RWPE1 (cell line): ENCODE results near the gene PTBP3.

ENCODE experiments used
- CTCF ChIA-PET: fragments of 350-600 bp; sonication (Branson Sonifier 250); formaldehyde crosslinking; extraction: SDS; loops from one replicate; lab custom pipeline; 2021; lab: Yijun Ruan, JAX
- POLR2A ChIA-PET: fragments of 400-600 bp; formaldehyde crosslinking; extraction: SDS; loops from one replicate; lab custom pipeline; 2020; ENCODE audit warnings: antibody characterized with exemption; ENCODE audit not compliant: low non-redundant PET; lab: Yijun Ruan, JAX
- DNase-seq: peaks from one replicate; pipeline ENCODE4 v3.0.0; 2012; ENCODE audit warnings: low spot score
- H3K27ac ChIP-seq: fragments of 450-650 bp; 2 replicates; pipeline ENCODE4 v1.5.1; 2017
- TF ChIP-seq, protein P1 (sequence below): fragments of 450-650 bp; conservative IDR thresholded peaks from 2 replicates; pipeline ENCODE4 v1.5.1; 2017; ENCODE audit warnings: low read depth, mild to moderate bottlenecking

Gene PTBP3

DNA sequence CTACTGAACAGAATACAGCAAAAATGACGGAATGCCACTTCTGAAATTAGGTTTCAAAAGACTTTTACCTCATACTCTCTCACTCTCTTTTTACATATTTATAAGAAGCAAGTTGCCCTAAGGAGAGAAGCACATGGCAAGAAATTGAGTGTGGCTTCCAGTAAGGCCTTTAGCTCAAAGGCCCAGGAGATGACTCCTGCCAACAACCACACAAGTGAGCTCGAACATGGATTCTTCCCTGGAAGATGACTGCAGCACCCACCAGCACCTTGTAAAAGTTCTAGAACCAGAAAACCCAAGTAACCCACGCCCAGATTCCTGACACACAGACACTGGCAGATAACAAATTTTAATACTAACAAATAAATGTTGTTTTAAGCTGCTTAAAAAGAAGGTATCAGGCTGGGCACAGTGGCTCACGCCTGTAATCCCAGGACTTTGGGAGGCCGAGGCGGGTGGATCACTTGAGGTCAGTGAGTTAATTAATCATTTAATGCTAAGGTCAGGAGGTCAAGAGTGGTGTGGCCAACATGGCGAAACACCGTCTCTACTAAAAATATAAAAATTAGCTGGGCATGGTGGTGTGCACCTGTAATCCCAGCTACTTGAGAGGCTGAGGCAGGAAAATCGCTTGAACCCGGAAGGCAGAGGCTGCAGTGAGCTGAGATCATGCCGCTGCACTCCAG lies 17.0 kb downstream of the PTBP3 start:
- DNase-seq: no peak
- ChIA-PET CTCF (no interaction called here), POLR2A (no interaction called here)
- TF ChIP-seq, protein P1, sequence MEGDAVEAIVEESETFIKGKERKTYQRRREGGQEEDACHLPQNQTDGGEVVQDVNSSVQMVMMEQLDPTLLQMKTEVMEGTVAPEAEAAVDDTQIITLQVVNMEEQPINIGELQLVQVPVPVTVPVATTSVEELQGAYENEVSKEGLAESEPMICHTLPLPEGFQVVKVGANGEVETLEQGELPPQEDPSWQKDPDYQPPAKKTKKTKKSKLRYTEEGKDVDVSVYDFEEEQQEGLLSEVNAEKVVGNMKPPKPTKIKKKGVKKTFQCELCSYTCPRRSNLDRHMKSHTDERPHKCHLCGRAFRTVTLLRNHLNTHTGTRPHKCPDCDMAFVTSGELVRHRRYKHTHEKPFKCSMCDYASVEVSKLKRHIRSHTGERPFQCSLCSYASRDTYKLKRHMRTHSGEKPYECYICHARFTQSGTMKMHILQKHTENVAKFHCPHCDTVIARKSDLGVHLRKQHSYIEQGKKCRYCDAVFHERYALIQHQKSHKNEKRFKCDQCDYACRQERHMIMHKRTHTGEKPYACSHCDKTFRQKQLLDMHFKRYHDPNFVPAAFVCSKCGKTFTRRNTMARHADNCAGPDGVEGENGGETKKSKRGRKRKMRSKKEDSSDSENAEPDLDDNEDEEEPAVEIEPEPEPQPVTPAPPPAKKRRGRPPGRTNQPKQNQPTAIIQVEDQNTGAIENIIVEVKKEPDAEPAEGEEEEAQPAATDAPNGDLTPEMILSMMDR: no peak
- no peak overlapping the region for H3K27ac ChIP-seq

DNA sequence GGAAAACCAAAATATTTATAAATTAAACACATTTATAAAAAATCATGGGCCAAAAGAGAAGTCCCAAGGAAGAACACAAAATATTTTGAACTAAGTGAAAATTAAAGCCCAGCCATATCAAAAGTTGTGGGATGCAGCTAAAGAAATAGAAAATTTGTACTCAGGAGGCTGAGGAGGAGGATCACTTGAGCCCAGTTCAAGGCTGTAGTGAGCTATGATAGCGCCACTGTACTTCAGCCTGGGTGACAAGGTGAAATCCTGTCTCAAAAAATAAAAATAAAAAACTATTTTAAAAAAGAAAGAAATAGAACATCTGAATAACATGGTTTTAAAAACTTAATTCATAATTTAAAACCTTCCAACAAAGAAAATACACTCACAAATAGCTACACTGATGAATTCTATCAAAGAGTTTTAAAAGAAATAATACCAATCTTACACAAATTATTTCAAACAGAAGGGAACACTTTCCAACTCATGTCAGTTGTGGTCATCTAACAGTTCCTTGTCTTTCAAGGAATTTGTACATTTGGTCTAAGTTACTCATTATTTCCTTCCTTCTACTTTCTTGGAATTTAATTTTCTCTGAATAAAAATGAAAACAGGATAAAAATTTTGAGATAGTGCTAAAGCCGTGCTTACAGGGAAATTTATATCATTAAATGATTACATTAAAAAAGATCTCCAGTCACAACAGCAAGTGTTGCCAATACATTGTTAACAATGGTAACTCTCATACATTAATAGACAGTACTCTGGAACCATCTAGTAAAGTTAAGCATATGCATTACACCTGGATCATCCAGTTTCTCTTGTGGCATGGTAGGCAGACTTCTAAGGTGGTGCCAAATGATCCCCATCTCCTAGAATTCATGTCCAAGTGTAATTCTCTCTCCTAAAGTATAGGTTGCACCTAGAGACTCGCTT lies 17.8 kb downstream of the PTBP3 start:
- no peak overlapping the region for H3K27ac ChIP-seq
- POLR2A ChIA-PET: no interaction called here
- DNase-seq: no peak
- TF ChIP-seq, protein P1: no peak
- CTCF ChIA-PET: no interaction called here

DNA sequence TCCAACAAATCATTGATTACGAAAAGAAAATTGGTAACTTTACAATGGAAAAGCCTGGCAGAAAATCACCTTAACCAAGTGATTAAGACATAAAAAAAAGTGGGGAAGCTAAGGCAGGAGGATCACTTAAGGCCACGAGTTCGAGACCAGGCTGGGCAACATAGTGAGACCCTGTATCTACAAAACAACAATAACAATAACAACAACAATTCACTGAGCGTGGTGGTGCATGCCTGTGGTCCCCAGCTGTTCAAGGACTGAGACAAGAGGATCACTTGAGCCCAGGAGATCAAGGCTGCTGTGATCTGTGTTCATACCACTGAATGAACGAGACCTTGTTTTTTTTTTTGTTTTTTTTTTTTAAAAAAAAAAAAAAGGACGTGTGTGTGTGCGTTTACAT lies 21.3 kb downstream of the PTBP3 start:
- TF ChIP-seq, protein P1: no peak
- ChIA-PET CTCF (interaction anchor here (0.6 kb wide), 1 partner anchor 17 kb away, joined by 5 read pairs; no protein-coding TSS in a partner anchor), POLR2A (no interaction called here)
- no peak overlapping the region for H3K27ac ChIP-seq
- DNase-seq: no peak

DNA sequence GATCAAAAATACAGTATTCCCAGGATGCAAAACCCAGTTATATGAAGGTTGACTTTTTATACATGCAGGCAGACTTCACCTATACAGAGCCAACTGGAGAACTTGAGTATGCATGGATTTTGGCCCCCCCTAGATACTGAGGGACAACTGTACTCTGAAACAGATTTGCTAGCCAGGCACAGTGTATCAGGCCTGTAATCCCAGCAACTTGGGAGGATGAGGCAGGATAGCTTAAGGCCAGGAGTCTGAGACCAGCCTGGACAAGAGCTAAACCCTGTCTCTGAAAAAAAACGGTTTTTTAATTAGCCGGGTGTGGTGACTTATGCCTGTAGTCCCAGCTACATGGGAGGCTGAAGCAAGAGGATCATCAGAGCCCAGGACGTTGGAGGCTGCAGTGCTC lies 21.9 kb downstream of the PTBP3 start:
- DNase-seq: no peak
- POLR2A ChIA-PET: no interaction called here
- no peak overlapping the region for H3K27ac ChIP-seq
- TF ChIP-seq, protein P1: no peak
- CTCF ChIA-PET: no interaction called here

GRCh38 chr9:112310826-112311225 lies 22.6 kb downstream of the PTBP3 start:
- no peak for DNase-seq
- POLR2A ChIA-PET: no interaction called here
- TF ChIP-seq, protein P1: no peak
- no peak overlapping the region for H3K27ac ChIP-seq
- CTCF ChIA-PET: interaction anchor here (0.7 kb wide), 1 partner anchor 1720 kb away, joined by 3 read pairs; no protein-coding TSS in a partner anchor

DNA sequence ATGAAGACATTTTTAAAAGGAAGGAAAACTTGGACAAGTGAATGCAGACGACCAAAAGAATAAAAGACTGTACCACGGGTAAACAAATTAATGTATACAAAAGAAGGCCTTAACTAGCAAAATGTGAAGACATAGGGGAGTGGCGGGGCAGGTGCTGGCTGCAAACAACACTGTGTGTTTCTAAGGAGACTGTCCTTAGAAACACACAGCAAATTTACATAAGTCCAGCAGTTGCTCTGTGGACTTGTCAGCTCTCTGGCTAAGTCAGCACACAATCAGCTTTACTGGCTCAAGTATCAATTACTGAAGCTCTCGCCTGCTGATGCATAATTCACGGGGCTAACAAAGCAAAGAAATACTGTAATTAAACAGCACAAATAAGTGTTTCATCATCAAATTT lies 24.8 kb downstream of the PTBP3 start:
- ChIA-PET POLR2A (no interaction called here), CTCF (no interaction called here)
- DNase-seq: peak; percentile 8
- no peak overlapping the region for H3K27ac ChIP-seq
- TF ChIP-seq, protein P1: no peak
